ENCODE measurements around the gene PHACTR2.
"Not testable (repeated sequence)": the region's sequence is repeated elsewhere in the genome, so short reads cannot be mapped to it uniquely, and the experiment has no call there.

The PHACTR2 gene

DNA sequence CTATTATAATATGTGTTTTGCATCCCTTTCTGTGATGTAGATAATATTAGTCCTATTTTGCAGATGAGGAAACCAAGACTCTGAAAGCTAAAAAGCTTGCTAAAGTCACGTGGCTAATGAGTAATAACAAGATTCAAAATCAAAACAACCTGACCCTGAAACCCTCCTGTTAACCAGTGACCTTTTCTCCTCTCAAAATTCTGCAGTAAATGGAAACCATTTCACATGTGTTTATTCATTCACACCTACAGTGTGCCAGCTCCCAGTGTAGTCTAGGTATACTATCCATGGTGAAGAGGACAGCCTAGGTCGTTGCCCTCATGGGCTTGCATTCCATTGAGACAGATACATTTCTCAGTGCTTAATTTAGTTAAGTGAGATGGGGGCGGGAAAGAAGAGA is 30.6 kb upstream of the PHACTR2 start:
- H3K4me3 ChIP-seq (ENCODE audit: low read depth, low read length), result no peak overlapping the region
- DNase-seq (ENCODE audit: low read depth), result peak; percentile 38
- TF ChIP-seq, protein P1, sequence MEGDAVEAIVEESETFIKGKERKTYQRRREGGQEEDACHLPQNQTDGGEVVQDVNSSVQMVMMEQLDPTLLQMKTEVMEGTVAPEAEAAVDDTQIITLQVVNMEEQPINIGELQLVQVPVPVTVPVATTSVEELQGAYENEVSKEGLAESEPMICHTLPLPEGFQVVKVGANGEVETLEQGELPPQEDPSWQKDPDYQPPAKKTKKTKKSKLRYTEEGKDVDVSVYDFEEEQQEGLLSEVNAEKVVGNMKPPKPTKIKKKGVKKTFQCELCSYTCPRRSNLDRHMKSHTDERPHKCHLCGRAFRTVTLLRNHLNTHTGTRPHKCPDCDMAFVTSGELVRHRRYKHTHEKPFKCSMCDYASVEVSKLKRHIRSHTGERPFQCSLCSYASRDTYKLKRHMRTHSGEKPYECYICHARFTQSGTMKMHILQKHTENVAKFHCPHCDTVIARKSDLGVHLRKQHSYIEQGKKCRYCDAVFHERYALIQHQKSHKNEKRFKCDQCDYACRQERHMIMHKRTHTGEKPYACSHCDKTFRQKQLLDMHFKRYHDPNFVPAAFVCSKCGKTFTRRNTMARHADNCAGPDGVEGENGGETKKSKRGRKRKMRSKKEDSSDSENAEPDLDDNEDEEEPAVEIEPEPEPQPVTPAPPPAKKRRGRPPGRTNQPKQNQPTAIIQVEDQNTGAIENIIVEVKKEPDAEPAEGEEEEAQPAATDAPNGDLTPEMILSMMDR (IDR thresholded peaks at IDR 0.05; ENCODE audit: insufficient read depth, low read depth, low read length, missing control alignments), result no peak

DNA sequence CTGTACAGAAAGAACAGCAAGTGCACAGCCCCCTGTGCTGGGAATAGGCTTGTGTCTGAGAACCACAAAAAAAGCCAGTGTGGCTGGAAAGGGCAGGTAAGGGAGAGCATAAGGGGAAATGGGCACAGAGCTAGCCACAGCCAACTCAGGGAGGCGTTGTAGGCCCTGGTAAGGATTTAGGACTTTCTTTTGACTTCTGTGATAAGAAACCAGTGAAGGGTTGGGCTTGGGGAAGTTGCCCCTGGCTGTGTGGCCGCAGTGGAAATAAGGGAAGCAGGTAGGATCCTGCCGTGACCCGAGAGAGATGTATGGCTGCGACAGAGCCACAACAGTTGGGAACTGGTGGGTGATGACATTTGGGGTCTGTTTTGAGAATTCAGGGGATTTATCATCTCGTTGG is 30.0 kb upstream of the PHACTR2 start:
- no peak for DNase-seq (ENCODE audit: low read depth)
- TF ChIP-seq, protein P1 (IDR thresholded peaks at IDR 0.05; ENCODE audit: insufficient read depth, low read depth, low read length, missing control alignments), result no peak
- H3K4me3 ChIP-seq (ENCODE audit: low read depth, low read length), result no peak overlapping the region

DNA sequence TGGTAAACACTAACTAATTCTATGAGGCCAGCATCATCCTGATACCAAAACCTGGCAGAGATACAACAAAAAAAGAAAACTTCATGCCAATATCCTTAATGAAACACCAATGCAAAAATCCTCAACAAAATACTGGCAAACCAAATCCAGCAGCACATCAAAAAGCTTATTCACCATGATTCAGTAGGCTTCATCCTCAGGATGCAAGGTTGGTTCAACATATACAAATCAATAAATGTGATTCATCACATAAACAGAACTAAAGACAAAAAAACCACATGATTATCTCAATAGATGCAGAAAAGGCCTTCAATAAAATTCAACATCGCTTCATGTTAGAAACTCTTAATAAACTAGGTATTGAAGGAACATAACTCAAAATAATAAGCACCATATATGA is 28.4 kb upstream of the PHACTR2 start:
- H3K4me3 ChIP-seq (ENCODE audit: low read depth, low read length); DNase-seq (ENCODE audit: low read depth): not testable (repeated sequence)

DNA sequence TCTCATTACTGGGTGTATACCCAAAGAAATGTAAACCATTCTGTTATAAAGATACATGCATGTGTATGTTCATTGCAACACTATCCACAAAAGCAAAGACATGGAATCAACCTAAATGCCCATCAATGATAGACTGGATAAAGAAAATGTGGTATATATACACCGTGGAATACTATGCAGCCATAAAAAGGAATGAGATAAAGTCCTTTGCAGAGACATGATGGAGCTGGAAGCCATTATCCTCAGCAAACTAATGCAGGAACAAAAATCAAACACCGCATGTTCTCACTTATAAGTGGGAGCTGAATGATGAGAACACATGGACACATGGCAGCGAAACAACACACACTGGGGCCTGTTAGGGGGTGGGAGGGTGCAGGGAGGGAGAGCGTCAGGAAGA is 26.4 kb upstream of the PHACTR2 start:
- not testable (repeated sequence) for H3K4me3 ChIP-seq (ENCODE audit: low read depth, low read length); DNase-seq (ENCODE audit: low read depth)

DNA sequence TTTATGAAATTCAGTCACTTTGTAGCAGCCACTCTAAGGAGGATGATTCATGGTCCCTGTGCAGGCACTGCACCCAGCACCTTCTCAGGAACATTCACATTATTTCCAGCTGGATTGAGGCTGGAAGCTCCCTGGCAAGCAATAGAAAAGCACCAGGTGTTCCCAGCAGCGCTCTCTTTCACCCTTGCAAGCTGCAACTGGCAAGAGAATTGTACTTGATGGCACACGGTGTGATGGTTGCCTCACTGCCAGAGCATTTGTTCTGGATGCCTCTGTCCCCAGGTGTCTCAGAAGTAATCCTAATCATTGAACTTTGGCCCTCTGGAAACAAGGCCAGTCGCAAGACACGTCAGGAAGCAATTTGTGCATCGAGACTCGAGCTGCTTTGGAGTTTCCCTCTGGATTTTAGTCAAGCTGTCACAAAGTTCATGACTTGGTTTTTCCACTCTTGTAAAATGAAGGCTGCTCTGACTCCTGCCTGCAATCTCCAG is 24.9 kb upstream of the PHACTR2 start:
- H3K4me3 ChIP-seq (ENCODE audit: low read depth, low read length), result no peak overlapping the region
- no peak for DNase-seq (ENCODE audit: low read depth)
- TF ChIP-seq, protein P1 (IDR thresholded peaks at IDR 0.05; ENCODE audit: insufficient read depth, low read depth, low read length, missing control alignments), result no peak

DNA sequence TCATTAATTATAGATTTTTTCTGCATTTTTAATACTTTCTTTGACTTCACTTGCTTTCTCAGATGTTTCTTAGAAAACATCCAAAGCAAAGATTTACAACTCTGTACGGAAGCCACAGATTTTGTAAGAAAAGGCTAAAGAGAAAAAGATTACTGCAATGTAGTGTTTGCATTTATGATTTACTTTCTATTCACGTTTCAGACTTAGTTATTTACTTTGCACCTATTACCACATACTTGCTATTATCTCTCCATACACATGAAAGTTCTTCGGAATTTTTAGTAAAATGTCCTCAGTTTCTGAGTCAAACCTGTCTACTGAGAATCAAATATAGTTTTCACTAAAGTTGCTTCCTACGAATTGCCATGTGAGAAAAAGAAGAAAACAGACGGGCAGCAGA is 22.2 kb upstream of the PHACTR2 start:
- DNase-seq (ENCODE audit: low read depth), result no peak
- H3K4me3 ChIP-seq (ENCODE audit: low read depth, low read length), result no peak overlapping the region
- TF ChIP-seq, protein P1 (IDR thresholded peaks at IDR 0.05; ENCODE audit: insufficient read depth, low read depth, low read length, missing control alignments), result no peak

DNA sequence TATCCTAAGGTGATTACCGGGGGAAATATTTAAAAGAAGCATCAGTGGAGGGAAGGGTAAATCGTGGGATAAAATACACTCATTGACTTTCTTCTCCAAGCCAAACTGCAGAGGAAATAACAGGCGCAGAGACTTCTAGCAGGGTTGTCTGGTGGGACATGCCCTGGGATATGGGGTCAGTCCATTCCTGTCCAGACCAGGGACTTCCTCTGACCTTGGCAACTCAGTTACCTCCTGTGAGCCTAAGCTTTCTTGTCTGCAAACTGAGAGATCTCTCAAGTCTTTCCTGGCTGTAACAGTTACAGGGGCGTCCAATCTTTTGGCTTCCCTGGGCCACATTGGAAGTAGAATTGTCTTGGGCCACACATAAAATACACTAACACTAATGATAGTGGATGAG is 21.7 kb upstream of the PHACTR2 start:
- DNase-seq (ENCODE audit: low read depth), result no peak
- no peak overlapping the region for H3K4me3 ChIP-seq (ENCODE audit: low read depth, low read length)
- TF ChIP-seq, protein P1 (IDR thresholded peaks at IDR 0.05; ENCODE audit: insufficient read depth, low read depth, low read length, missing control alignments), result no peak

DNA sequence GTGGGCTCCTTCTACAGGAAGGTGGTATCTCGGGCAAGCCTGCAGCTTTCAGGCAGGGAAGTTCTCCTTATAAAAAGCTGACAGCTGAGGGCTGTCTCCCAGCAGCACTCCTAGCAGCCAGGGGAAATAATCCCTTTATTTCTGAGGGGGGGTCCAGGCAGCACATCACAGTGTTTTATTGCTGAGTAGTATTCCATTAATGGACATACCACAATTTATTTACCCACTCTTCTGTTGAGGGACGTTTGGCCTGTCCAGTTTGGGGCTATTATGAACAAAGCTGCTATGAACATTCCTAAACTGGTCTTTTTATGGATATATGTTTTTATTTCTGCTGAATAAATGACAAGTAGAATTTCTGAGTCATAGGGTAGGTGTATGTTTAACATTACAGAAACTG is 20.0 kb upstream of the PHACTR2 start:
- no peak overlapping the region for H3K4me3 ChIP-seq (ENCODE audit: low read depth, low read length)
- TF ChIP-seq, protein P1 (IDR thresholded peaks at IDR 0.05; ENCODE audit: insufficient read depth, low read depth, low read length, missing control alignments), result no peak
- DNase-seq (ENCODE audit: low read depth), result no peak

DNA sequence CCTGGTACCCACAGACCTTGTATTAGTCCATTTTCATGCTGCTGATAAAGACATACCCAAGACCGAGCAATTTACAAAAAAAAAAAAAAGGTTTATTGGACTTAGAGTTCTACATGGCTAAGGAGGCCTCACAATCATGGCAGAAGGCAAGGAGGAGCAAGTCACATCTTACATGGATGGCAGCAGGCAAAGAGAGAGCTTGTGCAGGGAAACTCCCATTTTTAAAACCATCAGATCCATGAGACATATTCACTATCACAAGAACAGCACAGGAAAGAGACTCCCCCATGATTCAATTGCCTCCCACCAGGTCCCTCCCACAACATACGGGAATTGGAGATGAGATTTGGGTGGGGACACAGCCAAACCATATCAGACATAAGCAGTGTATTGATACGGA is 17.6 kb upstream of the PHACTR2 start:
- DNase-seq (ENCODE audit: low read depth); H3K4me3 ChIP-seq (ENCODE audit: low read depth, low read length): not testable (repeated sequence)
